Keratinocyte (primary cell): ENCODE measurements around the gene SELENOK. TPM values are rescaled to one million over a fixed set of nuclear protein-coding genes. Genes with fewer than 3 reads are reported as not detected.

Experiments
- DNase-seq: peaks from one replicate; pipeline ENCODE4 v3.0.0-alpha.2; 2011; ENCODE audit warnings: low read depth, missing footprints, low spot score
- FAIRE-seq: peaks from 2 replicates; lab custom pipeline; 2011; peaks lifted over from hg19 to GRCh38; lab: Jason Lieb, UNC
- H2AFZ ChIP-seq: 2 replicates; pipeline ENCODE4 v1.6.0; 2012; ENCODE audit warnings: low read length, control low read depth, inconsistent platforms; ENCODE audit not compliant: control insufficient read depth
- H3K27ac ChIP-seq: 2 replicates; pipeline ENCODE4 v1.5.1; 2011; ENCODE audit warnings: low read length; ENCODE audit not compliant: control insufficient read depth, insufficient read depth
- H3K27me3 ChIP-seq: 3 replicates; pipeline ENCODE4 v1.6.0; 2011; ENCODE audit warnings: low read length; ENCODE audit not compliant: control insufficient read depth, insufficient read depth; ENCODE audit errors: extremely low read depth
- H3K36me3 ChIP-seq, 2 experiments: 2 replicates in 1 of 2; 3 replicates in 1 of 2; pipeline ENCODE4 v1.5.1; 2011; ENCODE audit warnings: low read length in 2 of 2, mild to moderate bottlenecking in 1 of 2; ENCODE audit not compliant: control insufficient read depth in 2 of 2, insufficient read depth in 2 of 2; ENCODE audit errors: extremely low read depth in 1 of 2
- H3K4me1 ChIP-seq: 3 replicates; pipeline ENCODE4 v1.5.1; 2011; ENCODE audit warnings: low read length; ENCODE audit not compliant: control insufficient read depth, insufficient read depth; ENCODE audit errors: extremely low read depth
- H3K4me2 ChIP-seq: 3 replicates; pipeline ENCODE4 v1.6.0; 2011; ENCODE audit warnings: low read depth, low read length; ENCODE audit not compliant: control insufficient read depth, insufficient read depth; ENCODE audit errors: extremely low read depth
- H3K4me3 ChIP-seq, 3 experiments: fragments of 200-600 bp in 1 of 3; sonication (generic) in 1 of 3; 2 replicates in 2 of 3; 3 replicates in 1 of 3; pipeline ENCODE4 v1.5.1; 2011 to 2016; ENCODE audit warnings: low read length in 3 of 3, mild to moderate bottlenecking in 3 of 3, control low read depth in 2 of 3, inconsistent platforms in 1 of 3, low read depth in 1 of 3, mixed read lengths in 1 of 3, mixed run types in 1 of 3, moderate library complexity in 1 of 3; ENCODE audit not compliant: control insufficient read depth in 2 of 3, insufficient read depth in 2 of 3; ENCODE audit errors: extremely low read depth in 1 of 3
- H3K79me2 ChIP-seq: 2 replicates; pipeline ENCODE4 v1.6.0; 2012; ENCODE audit warnings: low read length; ENCODE audit not compliant: control insufficient read depth, insufficient read depth
- H3K9ac ChIP-seq: 3 replicates; pipeline ENCODE4 v1.6.0; 2011; ENCODE audit warnings: low read length; ENCODE audit not compliant: control insufficient read depth, insufficient read depth; ENCODE audit errors: extremely low read depth
- H3K9me1 ChIP-seq: 3 replicates; pipeline ENCODE4 v1.6.0; 2011; ENCODE audit warnings: low read length; ENCODE audit not compliant: control insufficient read depth, insufficient read depth; ENCODE audit errors: extremely low read depth
- H3K9me3 ChIP-seq: 2 replicates; pipeline ENCODE4 v1.5.1; 2012; ENCODE audit warnings: low read depth, low read length; ENCODE audit not compliant: control insufficient read depth
- H4K20me1 ChIP-seq: 3 replicates; pipeline ENCODE4 v1.6.0; 2011; ENCODE audit warnings: low read length; ENCODE audit not compliant: control insufficient read depth, insufficient read depth; ENCODE audit errors: extremely low read depth
- EZH2 ChIP-seq: IDR thresholded peaks from one replicate; pipeline ENCODE4 v1.6.1; 2012; ENCODE audit warnings: inconsistent platforms, mild to moderate bottlenecking, low read length, moderate library complexity
- dilution Hi-C: fragments of 300-500 bp; cut with MboI; formaldehyde crosslinking; loops from one replicate; pipeline ENCODE4 v1.7.0; 2020; ENCODE audit warnings: low sequenced_read_pairs; ENCODE audit not compliant: extremely low pct_ligation_motif_present
- polyA plus RNA-seq, 5 experiments: library from polyadenylated mRNA; depleted of rRNA in 3 of 5; stranded (reverse) in 3 of 5; stranded (forward) in 1 of 5; unstranded in 1 of 5; fragments of >200 nt; gene quantifications; 1 replicate in 1 of 5; 2 replicates in 3 of 5; 3 replicates in 1 of 5; pipeline versions ENCODE4 v1.2.1 to v1.2.3, GENCODE V29; 2011 to 2012; ENCODE audit warnings: missing spikeins in 2 of 5, low read depth in 1 of 5, low replicate concordance in 1 of 5
- TF ChIP-seq, protein P1 (sequence below), 3 experiments: IDR thresholded peaks in 1 of 3; conservative IDR thresholded peaks in 1 of 3; optimal IDR thresholded peaks in 1 of 3; 2 replicates in 2 of 3; 3 replicates in 1 of 3; pipeline versions ENCODE3 to v1.5.1; 2011; ENCODE audit warnings: low read length in 3 of 3, mild to moderate bottlenecking in 3 of 3, moderate library complexity in 2 of 3, control low read depth in 1 of 3, inconsistent platforms in 1 of 3; ENCODE audit not compliant: insufficient read depth in 2 of 3; ENCODE audit errors: extremely low read depth in 1 of 3

The SELENOK gene
- polyA plus RNA-seq, 1 donor (not counting 4 experiments of a cell fraction or from before 2014, with no cell fraction given): 94.9 TPM

DNA sequence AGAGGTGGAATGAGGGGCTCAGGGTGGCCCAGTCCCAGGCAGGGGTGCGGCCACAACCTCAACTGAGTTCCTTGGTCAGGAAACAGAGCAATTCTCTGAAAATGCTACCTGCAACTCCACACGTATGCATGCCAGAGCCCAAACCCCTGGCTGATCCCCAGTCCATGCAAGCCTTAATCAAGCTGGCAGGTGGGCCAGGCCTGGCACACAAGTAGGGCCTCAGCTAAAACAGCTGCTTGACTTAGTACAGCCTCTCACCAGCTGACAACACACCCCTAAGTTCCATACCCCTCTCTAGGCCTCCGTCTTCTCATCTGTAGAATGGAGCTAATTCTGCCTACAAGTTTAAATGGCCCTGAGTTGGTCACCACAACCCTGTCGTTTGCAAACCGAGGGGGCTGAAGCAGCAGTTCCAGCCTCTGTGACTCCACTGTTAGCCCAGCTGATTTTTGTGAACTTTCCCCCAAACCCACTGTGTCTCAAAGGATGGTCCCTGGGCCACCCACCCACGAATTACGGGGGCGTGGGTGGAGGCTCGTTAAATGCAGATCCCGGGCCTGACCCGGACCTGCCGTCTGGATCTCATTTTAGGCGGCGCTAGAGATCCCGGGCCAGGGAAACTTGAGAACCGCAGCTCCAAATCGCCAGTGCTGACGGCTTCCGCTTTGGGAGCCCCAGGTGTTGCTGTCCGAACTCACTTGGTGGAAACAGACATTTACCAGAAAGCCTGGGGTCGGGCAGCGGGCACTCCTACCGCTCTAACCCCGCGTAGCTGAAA, 46.4 kb downstream of the SELENOK start:
- Histone ChIP-seq H3K9ac (no peak overlapping the region), H3K36me3 (no peaks in the 10 kb centered on the region), H3K27me3 (peaks cover 40% of the 10 kb centered on the region), H4K20me1 (no peaks in the 10 kb centered on the region), H3K79me2 (no peaks in the 10 kb centered on the region), H3K4me2 (peak overlapping the region; percentile 85), H3K9me1 (no peaks in the 10 kb centered on the region), H3K27ac (no peak overlapping the region), H3K9me3 (no peaks in the 10 kb centered on the region), H2AFZ (peak overlapping the region; percentile 46), H3K4me1 (peaks cover 4% of the 10 kb centered on the region), H3K4me3 (peak overlapping the region; percentile 23 to 61 (median 59))
- FAIRE-seq: no peak
- DNase-seq: no peak
- TF ChIP-seq, protein P1, sequence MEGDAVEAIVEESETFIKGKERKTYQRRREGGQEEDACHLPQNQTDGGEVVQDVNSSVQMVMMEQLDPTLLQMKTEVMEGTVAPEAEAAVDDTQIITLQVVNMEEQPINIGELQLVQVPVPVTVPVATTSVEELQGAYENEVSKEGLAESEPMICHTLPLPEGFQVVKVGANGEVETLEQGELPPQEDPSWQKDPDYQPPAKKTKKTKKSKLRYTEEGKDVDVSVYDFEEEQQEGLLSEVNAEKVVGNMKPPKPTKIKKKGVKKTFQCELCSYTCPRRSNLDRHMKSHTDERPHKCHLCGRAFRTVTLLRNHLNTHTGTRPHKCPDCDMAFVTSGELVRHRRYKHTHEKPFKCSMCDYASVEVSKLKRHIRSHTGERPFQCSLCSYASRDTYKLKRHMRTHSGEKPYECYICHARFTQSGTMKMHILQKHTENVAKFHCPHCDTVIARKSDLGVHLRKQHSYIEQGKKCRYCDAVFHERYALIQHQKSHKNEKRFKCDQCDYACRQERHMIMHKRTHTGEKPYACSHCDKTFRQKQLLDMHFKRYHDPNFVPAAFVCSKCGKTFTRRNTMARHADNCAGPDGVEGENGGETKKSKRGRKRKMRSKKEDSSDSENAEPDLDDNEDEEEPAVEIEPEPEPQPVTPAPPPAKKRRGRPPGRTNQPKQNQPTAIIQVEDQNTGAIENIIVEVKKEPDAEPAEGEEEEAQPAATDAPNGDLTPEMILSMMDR (optimal IDR thresholded peaks at IDR 0.05 in 1 of 3, IDR thresholded peaks at IDR 0.05 in 1 of 3, conservative IDR thresholded peaks at IDR 0.05 in 1 of 3; ENCODE audit: extremely low read depth in 1 of 3, insufficient read depth in 2 of 3, low read length in 3 of 3): peak in 2 of 3 experiments; percentile 13 to 47
- peak; percentile 68 for TF ChIP-seq EZH2
- dilution Hi-C loops: no loop called here

DNA sequence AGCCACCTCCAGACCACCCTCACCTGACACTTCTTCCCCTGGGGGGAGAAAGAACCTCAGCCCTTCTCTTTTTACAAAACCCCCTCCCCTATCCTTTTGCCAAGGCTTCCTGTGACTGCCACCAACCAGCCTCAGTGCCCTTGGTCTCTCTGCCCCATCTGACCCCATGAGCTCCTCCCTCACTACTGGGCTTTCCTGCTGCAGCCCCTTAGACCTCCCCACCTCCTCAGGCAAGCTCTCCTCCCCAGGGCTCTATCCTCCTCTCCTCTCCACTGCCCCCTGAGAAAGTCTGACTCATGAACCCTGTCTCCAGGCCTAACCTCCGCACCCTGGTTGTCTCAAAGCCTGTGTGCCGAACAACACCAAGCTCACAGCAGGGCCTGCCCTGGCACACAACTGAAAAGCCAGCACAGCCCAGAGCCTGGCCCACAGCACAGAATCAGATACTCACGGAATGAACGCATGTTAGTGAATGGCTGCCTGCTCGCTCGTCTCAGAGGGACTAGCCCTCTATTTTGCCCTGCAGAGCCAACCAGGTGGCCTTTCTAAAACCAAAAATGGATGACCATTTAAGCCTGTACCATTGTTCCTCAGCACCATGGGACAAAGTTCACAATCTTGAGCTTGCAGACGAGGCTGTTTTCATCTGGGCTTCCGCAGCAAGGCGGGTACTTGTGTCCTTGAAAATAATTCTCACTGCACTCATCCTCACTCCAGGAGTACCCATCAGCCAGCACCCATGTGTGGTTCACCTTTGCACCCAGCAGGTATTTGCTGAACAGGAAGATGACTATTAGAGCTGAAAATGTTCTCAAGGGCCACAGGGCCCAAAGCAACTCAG, 47.2 kb downstream of the SELENOK start:
- Histone ChIP-seq H3K4me2 (no peak overlapping the region), H3K36me3 (no peaks in the 10 kb centered on the region), H4K20me1 (no peaks in the 10 kb centered on the region), H3K9ac (no peak overlapping the region), H3K4me3 (no peak overlapping the region), H3K4me1 (peaks cover 4% of the 10 kb centered on the region), H3K9me3 (no peaks in the 10 kb centered on the region), H3K27ac (no peak overlapping the region), H3K9me1 (no peaks in the 10 kb centered on the region), H3K79me2 (no peaks in the 10 kb centered on the region), H2AFZ (no peak overlapping the region), H3K27me3 (peaks cover 40% of the 10 kb centered on the region)
- dilution Hi-C loops: no loop called here
- DNase-seq (no peak), FAIRE-seq (no peak)
- TF ChIP-seq, protein P1 (optimal IDR thresholded peaks at IDR 0.05 in 1 of 3, IDR thresholded peaks at IDR 0.05 in 1 of 3, conservative IDR thresholded peaks at IDR 0.05 in 1 of 3; ENCODE audit: extremely low read depth in 1 of 3, insufficient read depth in 2 of 3, low read length in 3 of 3): no peak
- no peak for TF ChIP-seq EZH2
